ENCODE data around the gene AUTS2.

The AUTS2 gene

GRCh38 chr7:70579397-70580097 lies 981.3 kb downstream of the AUTS2 start:
- H3K27ac ChIP-seq = no peak overlapping the region
- H3K9me3 ChIP-seq = no peaks in the 10 kb centered on the region
- H3K36me3 ChIP-seq = no peaks in the 10 kb centered on the region
- H3K4me3 ChIP-seq (ENCODE audit: low read depth in 1 of 2, low read length in 1 of 2) = no peak overlapping the region
- no peaks in the 10 kb centered on the region for H3K4me1 ChIP-seq (ENCODE audit: control insufficient read depth in 1 of 2, insufficient read depth in 1 of 2, low read depth in 1 of 2, low read length in 1 of 2)
- H3K27me3 ChIP-seq = no peaks in the 10 kb centered on the region
- TF ChIP-seq, protein P1, sequence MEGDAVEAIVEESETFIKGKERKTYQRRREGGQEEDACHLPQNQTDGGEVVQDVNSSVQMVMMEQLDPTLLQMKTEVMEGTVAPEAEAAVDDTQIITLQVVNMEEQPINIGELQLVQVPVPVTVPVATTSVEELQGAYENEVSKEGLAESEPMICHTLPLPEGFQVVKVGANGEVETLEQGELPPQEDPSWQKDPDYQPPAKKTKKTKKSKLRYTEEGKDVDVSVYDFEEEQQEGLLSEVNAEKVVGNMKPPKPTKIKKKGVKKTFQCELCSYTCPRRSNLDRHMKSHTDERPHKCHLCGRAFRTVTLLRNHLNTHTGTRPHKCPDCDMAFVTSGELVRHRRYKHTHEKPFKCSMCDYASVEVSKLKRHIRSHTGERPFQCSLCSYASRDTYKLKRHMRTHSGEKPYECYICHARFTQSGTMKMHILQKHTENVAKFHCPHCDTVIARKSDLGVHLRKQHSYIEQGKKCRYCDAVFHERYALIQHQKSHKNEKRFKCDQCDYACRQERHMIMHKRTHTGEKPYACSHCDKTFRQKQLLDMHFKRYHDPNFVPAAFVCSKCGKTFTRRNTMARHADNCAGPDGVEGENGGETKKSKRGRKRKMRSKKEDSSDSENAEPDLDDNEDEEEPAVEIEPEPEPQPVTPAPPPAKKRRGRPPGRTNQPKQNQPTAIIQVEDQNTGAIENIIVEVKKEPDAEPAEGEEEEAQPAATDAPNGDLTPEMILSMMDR (IDR thresholded peaks at IDR 0.05) = no peak

DNA sequence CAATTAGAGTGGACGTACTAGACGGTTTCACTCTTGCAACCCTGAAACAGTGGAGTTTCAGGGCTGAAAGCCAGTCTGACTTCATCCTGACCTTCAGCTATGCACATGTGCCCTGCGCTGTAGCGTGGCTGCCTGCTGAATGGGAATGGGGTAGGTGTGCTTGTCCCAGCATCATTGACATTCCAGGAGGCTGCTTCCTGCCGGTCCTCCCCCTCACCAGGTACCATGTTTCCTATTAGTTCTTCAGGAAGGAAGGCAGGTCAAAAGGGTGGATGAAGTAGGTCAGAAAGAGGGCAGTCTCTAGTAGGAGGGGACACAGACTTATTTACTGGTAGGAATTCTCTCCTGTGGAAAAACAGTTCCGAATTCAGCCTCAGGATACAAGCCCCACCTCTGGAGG lies 981.9 kb downstream of the AUTS2 start:
- Histone ChIP-seq H3K27me3 (no peaks in the 10 kb centered on the region), H3K4me1 (ENCODE audit: control insufficient read depth in 1 of 2, insufficient read depth in 1 of 2, low read depth in 1 of 2, low read length in 1 of 2) (no peaks in the 10 kb centered on the region), H3K36me3 (no peaks in the 10 kb centered on the region), H3K9me3 (no peaks in the 10 kb centered on the region), H3K4me3 (ENCODE audit: low read depth in 1 of 2, low read length in 1 of 2) (no peak overlapping the region), H3K27ac (no peak overlapping the region)
- TF ChIP-seq, protein P1 (IDR thresholded peaks at IDR 0.05) = no peak

DNA sequence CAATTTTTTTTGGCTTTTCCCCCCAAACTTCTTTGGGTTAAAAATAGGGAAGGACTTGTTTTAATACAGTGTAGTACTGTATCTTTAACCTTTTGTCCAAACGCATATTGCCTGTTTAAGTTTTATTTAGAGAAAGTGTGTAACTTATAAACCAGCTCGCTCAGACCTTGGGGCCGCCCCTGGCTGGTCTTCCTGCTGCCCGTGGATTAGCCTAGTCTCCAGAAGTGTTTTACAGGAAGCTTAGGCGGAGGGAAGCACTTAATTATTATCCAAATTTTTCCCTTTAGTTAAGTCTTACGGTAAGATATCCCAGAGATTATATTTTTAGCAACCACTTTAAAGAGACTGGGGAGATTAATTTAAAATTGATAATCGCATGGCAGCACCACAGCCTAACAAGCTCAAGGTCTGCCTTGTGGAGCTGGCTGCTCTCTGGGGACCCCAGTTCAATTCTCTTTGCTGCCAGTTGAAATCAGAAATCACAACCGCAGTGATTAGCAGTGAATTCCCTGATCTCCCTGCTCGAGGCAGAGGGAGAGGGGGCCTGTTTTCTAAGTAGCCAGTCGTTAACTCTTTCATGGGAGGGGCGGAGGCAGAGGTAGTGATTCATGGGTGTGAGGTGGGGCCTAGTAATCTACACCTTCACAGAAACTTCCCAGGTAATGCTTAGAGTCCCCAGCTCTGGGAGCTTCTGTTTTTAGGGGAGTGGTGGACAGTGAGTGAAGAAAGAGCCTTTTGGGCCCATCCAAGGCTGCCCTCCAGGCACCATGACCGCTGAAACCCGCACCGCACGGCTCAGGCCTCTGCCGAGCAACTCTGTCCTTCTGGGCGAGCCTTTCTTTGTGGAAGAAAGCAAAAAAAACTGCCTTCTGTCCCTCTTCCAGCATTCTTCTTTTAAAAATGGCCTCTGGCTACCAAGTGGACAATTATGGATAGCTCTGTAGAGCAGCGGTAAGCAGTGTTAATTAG lies 984.9 kb downstream of the AUTS2 start:
- H3K27ac ChIP-seq = no peak overlapping the region
- H3K27me3 ChIP-seq = no peaks in the 10 kb centered on the region
- no peaks in the 10 kb centered on the region for H3K36me3 ChIP-seq
- no peaks in the 10 kb centered on the region for H3K4me1 ChIP-seq (ENCODE audit: control insufficient read depth in 1 of 2, insufficient read depth in 1 of 2, low read depth in 1 of 2, low read length in 1 of 2)
- H3K9me3 ChIP-seq = no peaks in the 10 kb centered on the region
- TF ChIP-seq, protein P1 (IDR thresholded peaks at IDR 0.05) = no peak
- H3K4me3 ChIP-seq (ENCODE audit: low read depth in 1 of 2, low read length in 1 of 2) = no peak overlapping the region

DNA sequence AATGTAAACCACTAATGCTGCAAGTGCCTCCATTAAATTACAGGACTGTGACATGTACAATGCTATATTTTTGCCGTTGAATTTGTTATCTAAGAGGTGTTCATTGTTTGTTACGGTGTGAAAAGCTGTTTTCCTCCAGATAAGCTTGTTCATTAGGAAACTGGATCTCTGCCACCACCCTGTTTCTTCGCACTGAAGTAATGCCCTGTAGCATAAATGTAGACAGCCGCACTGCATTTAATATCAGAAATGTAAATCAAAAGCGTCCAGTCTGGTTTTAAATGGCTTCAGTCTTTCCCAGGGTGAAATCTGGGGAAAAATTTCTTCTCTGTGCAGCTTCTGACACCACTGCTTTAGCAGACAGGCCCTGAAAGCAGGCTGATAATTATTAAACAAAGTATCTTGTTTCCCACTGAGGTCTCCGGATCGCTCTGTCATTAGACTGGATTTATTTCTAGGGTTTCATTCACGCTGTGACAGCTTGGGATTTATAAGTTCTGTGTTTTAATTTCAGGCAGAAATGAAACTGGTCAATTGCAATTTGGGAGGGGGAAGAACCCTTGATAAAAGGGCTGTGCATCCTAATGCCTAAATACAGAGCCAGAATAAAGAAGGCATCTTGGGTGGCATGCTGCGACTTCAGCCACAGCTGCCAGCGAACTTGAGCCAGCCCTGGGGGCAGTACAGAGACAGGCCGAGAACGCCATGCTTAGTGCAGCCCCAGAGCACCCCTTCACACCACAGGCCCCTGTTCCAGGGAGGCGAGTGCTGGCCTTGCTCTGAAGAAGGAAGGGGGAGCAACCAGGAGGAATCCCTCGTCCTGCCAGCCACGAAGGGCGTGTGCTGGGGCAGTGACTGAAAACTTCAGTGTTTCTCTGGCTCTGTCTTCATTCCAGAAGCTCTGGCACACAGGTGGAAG lies 985.9 kb downstream of the AUTS2 start:
- no peaks in the 10 kb centered on the region for H3K9me3 ChIP-seq
- H3K36me3 ChIP-seq = no peaks in the 10 kb centered on the region
- H3K4me1 ChIP-seq (ENCODE audit: control insufficient read depth in 1 of 2, insufficient read depth in 1 of 2, low read depth in 1 of 2, low read length in 1 of 2) = no peaks in the 10 kb centered on the region
- TF ChIP-seq, protein P1 (IDR thresholded peaks at IDR 0.05) = no peak
- no peak overlapping the region for H3K4me3 ChIP-seq (ENCODE audit: low read depth in 1 of 2, low read length in 1 of 2)
- H3K27ac ChIP-seq = no peak overlapping the region
- H3K27me3 ChIP-seq = no peaks in the 10 kb centered on the region

DNA sequence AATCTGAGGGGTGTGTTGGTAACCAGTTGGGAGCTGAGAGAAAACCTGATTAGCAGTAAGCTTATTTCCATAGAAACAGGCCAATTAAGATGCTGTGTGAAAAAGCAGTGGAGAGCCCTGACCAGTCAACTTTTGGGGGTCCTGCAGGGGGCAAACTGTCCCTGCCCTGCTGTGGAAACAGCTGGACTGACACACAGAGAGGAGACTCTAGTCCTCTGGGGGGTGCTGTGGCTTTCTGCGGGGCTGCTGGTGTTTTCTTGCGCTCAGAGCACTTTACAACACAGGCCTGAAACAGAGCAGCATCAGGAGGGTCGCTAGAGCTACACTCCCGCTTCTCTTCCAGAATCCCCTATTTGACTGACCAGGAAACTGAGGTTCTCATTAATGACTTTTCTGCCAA lies 986.8 kb downstream of the AUTS2 start:
- Histone ChIP-seq H3K4me1 (ENCODE audit: control insufficient read depth in 1 of 2, insufficient read depth in 1 of 2, low read depth in 1 of 2, low read length in 1 of 2) (no peaks in the 10 kb centered on the region), H3K27ac (no peak overlapping the region), H3K36me3 (no peaks in the 10 kb centered on the region), H3K4me3 (ENCODE audit: low read depth in 1 of 2, low read length in 1 of 2) (no peak overlapping the region), H3K9me3 (no peaks in the 10 kb centered on the region), H3K27me3 (no peaks in the 10 kb centered on the region)
- TF ChIP-seq, protein P1 (IDR thresholded peaks at IDR 0.05) = no peak

All from neutrophil (primary cell).